Measurements from ENCODE around the gene SCAF8. TPM values are rescaled to one million over a fixed set of nuclear protein-coding genes. Genes with fewer than 3 reads are reported as not detected.

The SCAF8 gene
- total RNA-seq, 1 donor from 2014 or later: 52.7 TPM

GRCh38 chr6:154824076-154824475 lies 90.9 kb downstream of the SCAF8 start:
- no peaks in the 10 kb centered on the region for H3K27me3 ChIP-seq (ENCODE audit: control insufficient read depth in 3 of 3, insufficient read depth in 3 of 3, low read length in 3 of 3)
- no peak overlapping the region for H3K27ac ChIP-seq (ENCODE audit: low read depth, low read length)
- H3K4me1 ChIP-seq (ENCODE audit: control insufficient read depth in 3 of 3, insufficient read depth in 3 of 3, low read length in 3 of 3): peaks cover 9 to 15% (median 11%) of the 10 kb centered on the region in 3 donors
- no peak overlapping the region for H3K4me3 ChIP-seq (ENCODE audit: low read length in 3 of 3)
- H3K36me3 ChIP-seq (ENCODE audit: control insufficient read depth in 3 of 3, insufficient read depth in 3 of 3, low read length in 3 of 3): peaks cover 13 to 39% (median 22%) of the 10 kb centered on the region in 3 donors
- H3K9ac ChIP-seq (ENCODE audit: low read depth in 1 of 3, low read length in 3 of 3): no peak overlapping the region
- no peaks in the 10 kb centered on the region for H3K9me3 ChIP-seq (ENCODE audit: control insufficient read depth in 3 of 3, low read length in 3 of 3)

GRCh38 chr6:154829970-154830369 lies 96.8 kb downstream of the SCAF8 start:
- H3K4me3 ChIP-seq (ENCODE audit: low read length in 3 of 3): no peak overlapping the region
- peaks cover 13 to 35% (median 23%) of the 10 kb centered on the region in 3 donors for H3K36me3 ChIP-seq (ENCODE audit: control insufficient read depth in 3 of 3, insufficient read depth in 3 of 3, low read length in 3 of 3)
- H3K9me3 ChIP-seq (ENCODE audit: control insufficient read depth in 3 of 3, low read length in 3 of 3): no peaks in the 10 kb centered on the region
- no peak overlapping the region for H3K9ac ChIP-seq (ENCODE audit: low read depth in 1 of 3, low read length in 3 of 3)
- H3K4me1 ChIP-seq (ENCODE audit: control insufficient read depth in 3 of 3, insufficient read depth in 3 of 3, low read length in 3 of 3): peaks cover 0 to 4% (median 4%) of the 10 kb centered on the region in 3 donors
- H3K27ac ChIP-seq (ENCODE audit: low read depth, low read length): no peak overlapping the region
- H3K27me3 ChIP-seq (ENCODE audit: control insufficient read depth in 3 of 3, insufficient read depth in 3 of 3, low read length in 3 of 3): no peaks in the 10 kb centered on the region

GRCh38 chr6:154830771-154831170 lies 97.6 kb downstream of the SCAF8 start:
- Histone ChIP-seq H3K27ac (ENCODE audit: low read depth, low read length) (no peak overlapping the region), H3K9ac (ENCODE audit: low read depth in 1 of 3, low read length in 3 of 3) (no peak overlapping the region), H3K4me1 (ENCODE audit: control insufficient read depth in 3 of 3, insufficient read depth in 3 of 3, low read length in 3 of 3) (peaks cover 0 to 4% (median 4%) of the 10 kb centered on the region in 3 donors), H3K4me3 (ENCODE audit: low read length in 3 of 3) (no peak overlapping the region), H3K27me3 (ENCODE audit: control insufficient read depth in 3 of 3, insufficient read depth in 3 of 3, low read length in 3 of 3) (no peaks in the 10 kb centered on the region), H3K9me3 (ENCODE audit: control insufficient read depth in 3 of 3, low read length in 3 of 3) (no peaks in the 10 kb centered on the region), H3K36me3 (ENCODE audit: control insufficient read depth in 3 of 3, insufficient read depth in 3 of 3, low read length in 3 of 3) (peaks cover 13 to 32% (median 23%) of the 10 kb centered on the region in 3 donors)

- H3K4me1 ChIP-seq (ENCODE audit: control insufficient read depth in 3 of 3, insufficient read depth in 3 of 3, low read length in 3 of 3): peaks cover 0 to 4% (median 4%) of the 10 kb centered on the region in 3 donors
- H3K9ac ChIP-seq (ENCODE audit: low read depth in 1 of 3, low read length in 3 of 3): no peak overlapping the region
- H3K36me3 ChIP-seq (ENCODE audit: control insufficient read depth in 3 of 3, insufficient read depth in 3 of 3, low read length in 3 of 3): peaks cover 13 to 19% (median 16%) of the 10 kb centered on the region in 3 donors
- no peaks in the 10 kb centered on the region for H3K27me3 ChIP-seq (ENCODE audit: control insufficient read depth in 3 of 3, insufficient read depth in 3 of 3, low read length in 3 of 3)
- no peaks in the 10 kb centered on the region for H3K9me3 ChIP-seq (ENCODE audit: control insufficient read depth in 3 of 3, low read length in 3 of 3)
- H3K4me3 ChIP-seq (ENCODE audit: low read length in 3 of 3): no peak overlapping the region
- H3K27ac ChIP-seq (ENCODE audit: low read depth, low read length): no peak overlapping the region
Measured at GRCh38 chr6:154835307-154835706, 102.1 kb downstream of the SCAF8 start.

- no peaks in the 10 kb centered on the region for H3K9me3 ChIP-seq (ENCODE audit: control insufficient read depth in 3 of 3, low read length in 3 of 3)
- no peak overlapping the region for H3K4me3 ChIP-seq (ENCODE audit: low read length in 3 of 3)
- no peaks in the 10 kb centered on the region for H3K27me3 ChIP-seq (ENCODE audit: control insufficient read depth in 3 of 3, insufficient read depth in 3 of 3, low read length in 3 of 3)
- H3K9ac ChIP-seq (ENCODE audit: low read depth in 1 of 3, low read length in 3 of 3): no peak overlapping the region
- no peak overlapping the region for H3K27ac ChIP-seq (ENCODE audit: low read depth, low read length)
- peaks cover 0 to 4% (median 3%) of the 10 kb centered on the region in 3 donors for H3K4me1 ChIP-seq (ENCODE audit: control insufficient read depth in 3 of 3, insufficient read depth in 3 of 3, low read length in 3 of 3)
- H3K36me3 ChIP-seq (ENCODE audit: control insufficient read depth in 3 of 3, insufficient read depth in 3 of 3, low read length in 3 of 3): peaks cover 0 to 4% (median 0%) of the 10 kb centered on the region in 3 donors
Measured at GRCh38 chr6:154839546-154839945, 106.3 kb downstream of the SCAF8 start.

- H3K4me1 ChIP-seq (ENCODE audit: control insufficient read depth in 3 of 3, insufficient read depth in 3 of 3, low read length in 3 of 3): peaks cover 0 to 3% (median 3%) of the 10 kb centered on the region in 3 donors
Measured at GRCh38 chr6:154840363-154840762, 107.1 kb downstream of the SCAF8 start.

GRCh38 chr6:154841109-154841508 lies 107.9 kb downstream of the SCAF8 start:
- H3K4me1 ChIP-seq (ENCODE audit: control insufficient read depth in 3 of 3, insufficient read depth in 3 of 3, low read length in 3 of 3): peaks cover 0 to 3% (median 3%) of the 10 kb centered on the region in 3 donors
- H3K9me3 ChIP-seq (ENCODE audit: control insufficient read depth in 3 of 3, low read length in 3 of 3): no peaks in the 10 kb centered on the region
- H3K27me3 ChIP-seq (ENCODE audit: control insufficient read depth in 3 of 3, insufficient read depth in 3 of 3, low read length in 3 of 3): no peaks in the 10 kb centered on the region
- H3K4me3 ChIP-seq (ENCODE audit: low read length in 3 of 3): no peak overlapping the region
- no peak overlapping the region for H3K27ac ChIP-seq (ENCODE audit: low read depth, low read length)
- H3K9ac ChIP-seq (ENCODE audit: low read depth in 1 of 3, low read length in 3 of 3): no peak overlapping the region
- H3K36me3 ChIP-seq (ENCODE audit: control insufficient read depth in 3 of 3, insufficient read depth in 3 of 3, low read length in 3 of 3): peaks cover 0 to 4% (median 0%) of the 10 kb centered on the region in 3 donors

More at GRCh38 chr6:154840363-154840762, 107.1 kb downstream of the SCAF8 start:
- no peaks in the 10 kb centered on the region for H3K9me3 ChIP-seq (ENCODE audit: control insufficient read depth in 3 of 3, low read length in 3 of 3)
- H3K27ac ChIP-seq (ENCODE audit: low read depth, low read length): no peak overlapping the region
- H3K9ac ChIP-seq (ENCODE audit: low read depth in 1 of 3, low read length in 3 of 3): no peak overlapping the region
- no peak overlapping the region for H3K4me3 ChIP-seq (ENCODE audit: low read length in 3 of 3)
- H3K36me3 ChIP-seq (ENCODE audit: control insufficient read depth in 3 of 3, insufficient read depth in 3 of 3, low read length in 3 of 3): peaks cover 0 to 4% (median 0%) of the 10 kb centered on the region in 3 donors
- H3K27me3 ChIP-seq (ENCODE audit: control insufficient read depth in 3 of 3, insufficient read depth in 3 of 3, low read length in 3 of 3): no peaks in the 10 kb centered on the region

GRCh38 chr6:154842833-154843232 lies 109.6 kb downstream of the SCAF8 start:
- Histone ChIP-seq H3K9ac (ENCODE audit: low read depth in 1 of 3, low read length in 3 of 3) (no peak overlapping the region), H3K9me3 (ENCODE audit: control insufficient read depth in 3 of 3, low read length in 3 of 3) (no peaks in the 10 kb centered on the region), H3K4me3 (ENCODE audit: low read length in 3 of 3) (no peak overlapping the region), H3K27ac (ENCODE audit: low read depth, low read length) (no peak overlapping the region), H3K27me3 (ENCODE audit: control insufficient read depth in 3 of 3, insufficient read depth in 3 of 3, low read length in 3 of 3) (no peaks in the 10 kb centered on the region), H3K4me1 (ENCODE audit: control insufficient read depth in 3 of 3, insufficient read depth in 3 of 3, low read length in 3 of 3) (peaks cover 0 to 3% (median 3%) of the 10 kb centered on the region in 3 donors), H3K36me3 (ENCODE audit: control insufficient read depth in 3 of 3, insufficient read depth in 3 of 3, low read length in 3 of 3) (peaks cover 0 to 4% (median 0%) of the 10 kb centered on the region in 3 donors)

- no peak overlapping the region for H3K4me3 ChIP-seq (ENCODE audit: low read length in 3 of 3)
- peaks cover 3 to 7% (median 3%) of the 10 kb centered on the region in 3 donors for H3K4me1 ChIP-seq (ENCODE audit: control insufficient read depth in 3 of 3, insufficient read depth in 3 of 3, low read length in 3 of 3)
- H3K27ac ChIP-seq (ENCODE audit: low read depth, low read length): no peak overlapping the region
- no peaks in the 10 kb centered on the region for H3K9me3 ChIP-seq (ENCODE audit: control insufficient read depth in 3 of 3, low read length in 3 of 3)
- no peak overlapping the region for H3K9ac ChIP-seq (ENCODE audit: low read depth in 1 of 3, low read length in 3 of 3)
- H3K27me3 ChIP-seq (ENCODE audit: control insufficient read depth in 3 of 3, insufficient read depth in 3 of 3, low read length in 3 of 3): no peaks in the 10 kb centered on the region
- no peaks in the 10 kb centered on the region for H3K36me3 ChIP-seq (ENCODE audit: control insufficient read depth in 3 of 3, insufficient read depth in 3 of 3, low read length in 3 of 3)
Measured at GRCh38 chr6:154847318-154847717, 114.1 kb downstream of the SCAF8 start.

GRCh38 chr6:154848580-154848979 lies 115.4 kb downstream of the SCAF8 start:
- Histone ChIP-seq H3K36me3 (ENCODE audit: control insufficient read depth in 3 of 3, insufficient read depth in 3 of 3, low read length in 3 of 3) (peaks cover 0 to 1% (median 0%) of the 10 kb centered on the region in 3 donors), H3K4me3 (ENCODE audit: low read length in 3 of 3) (no peak overlapping the region), H3K9ac (ENCODE audit: low read depth in 1 of 3, low read length in 3 of 3) (no peak overlapping the region), H3K27ac (ENCODE audit: low read depth, low read length) (no peak overlapping the region), H3K4me1 (ENCODE audit: control insufficient read depth in 3 of 3, insufficient read depth in 3 of 3, low read length in 3 of 3) (peaks cover 0 to 4% (median 3%) of the 10 kb centered on the region in 3 donors), H3K9me3 (ENCODE audit: control insufficient read depth in 3 of 3, low read length in 3 of 3) (no peaks in the 10 kb centered on the region), H3K27me3 (ENCODE audit: control insufficient read depth in 3 of 3, insufficient read depth in 3 of 3, low read length in 3 of 3) (no peaks in the 10 kb centered on the region)
